Measurements from ENCODE around the gene CCT3.
"Not testable (repeated sequence)": the region's sequence is repeated elsewhere in the genome, so short reads cannot be mapped to it uniquely, and the experiment has no call there.

The CCT3 gene

GRCh38 chr1:156368157-156368658 is 30.1 kb upstream of the CCT3 start:
- no peak for DNase-seq

DNA sequence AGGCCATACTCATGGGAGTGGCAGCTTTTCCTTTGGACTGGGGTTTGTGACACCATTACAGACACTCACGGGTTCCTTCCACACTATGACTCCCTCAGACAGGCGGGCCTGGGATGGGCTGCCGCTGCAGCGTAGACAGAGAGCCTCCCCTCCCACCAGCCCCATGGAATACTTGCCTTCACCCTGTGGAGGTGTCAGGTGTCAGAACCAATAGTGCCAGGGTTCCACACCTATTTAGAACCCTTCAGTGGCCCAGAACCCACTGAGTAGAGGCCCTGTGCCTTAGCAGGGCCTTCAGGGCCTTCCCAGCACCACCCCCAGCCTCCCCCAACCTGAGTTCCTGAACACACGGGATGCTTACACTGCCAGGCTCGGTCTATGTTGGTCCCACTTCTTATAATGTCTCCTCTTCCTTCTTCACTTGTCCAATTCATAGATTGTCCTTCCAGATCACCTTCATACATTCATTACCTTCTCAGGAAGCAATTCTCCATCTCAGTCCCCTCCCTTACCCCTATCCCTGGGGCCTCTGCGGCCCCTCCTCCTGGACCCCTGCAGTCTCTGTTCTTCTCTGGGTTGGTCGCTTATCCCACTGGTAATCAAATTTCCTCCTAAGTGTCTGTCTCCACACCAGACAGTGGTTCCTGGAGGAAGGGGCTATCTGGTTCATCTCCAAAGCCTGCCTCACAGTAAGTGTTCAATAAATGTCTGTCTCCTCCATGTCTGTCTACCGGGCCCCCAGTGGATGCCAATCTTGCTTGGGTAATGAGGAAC is 29.5 kb upstream of the CCT3 start:
- no peak for DNase-seq

- no peak for DNase-seq
Measured at GRCh38 chr1:156366378-156367166, 28.5 kb upstream of the CCT3 start.

DNA sequence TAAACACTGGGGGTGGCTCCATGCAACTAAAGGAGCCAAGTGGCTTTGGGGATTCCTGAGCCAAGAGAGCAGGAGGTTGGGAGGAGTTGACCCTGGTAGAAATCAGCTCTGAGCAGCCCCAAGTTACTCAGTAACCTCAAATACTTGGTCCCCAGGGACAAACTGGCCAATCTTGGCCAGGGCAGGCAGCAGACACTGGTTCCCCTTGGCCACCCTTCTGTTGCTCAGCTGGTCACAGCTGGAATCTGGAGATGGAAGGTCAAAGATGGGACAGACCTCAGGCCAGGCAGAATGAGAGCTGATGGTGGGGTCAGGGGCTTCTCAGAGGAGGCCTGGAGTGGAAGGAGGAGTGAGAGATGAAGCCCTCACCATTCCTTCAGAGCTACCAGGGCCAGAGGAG is 27.7 kb upstream of the CCT3 start:
- no peak for DNase-seq

GRCh38 chr1:156360534-156360933 is 22.4 kb upstream of the CCT3 start:
- no peak for DNase-seq

GRCh38 chr1:156359973-156360372 is 21.9 kb upstream of the CCT3 start:
- no peak for DNase-seq

- DNase-seq = no peak
Measured at GRCh38 chr1:156359249-156359648, 21.2 kb upstream of the CCT3 start.

GRCh38 chr1:156358641-156359040 is 20.5 kb upstream of the CCT3 start:
- no peak for DNase-seq

GRCh38 chr1:156357977-156358376 is 19.9 kb upstream of the CCT3 start:
- DNase-seq = no peak

- no peak for DNase-seq
Measured at GRCh38 chr1:156356875-156357534, 18.9 kb upstream of the CCT3 start.

DNA sequence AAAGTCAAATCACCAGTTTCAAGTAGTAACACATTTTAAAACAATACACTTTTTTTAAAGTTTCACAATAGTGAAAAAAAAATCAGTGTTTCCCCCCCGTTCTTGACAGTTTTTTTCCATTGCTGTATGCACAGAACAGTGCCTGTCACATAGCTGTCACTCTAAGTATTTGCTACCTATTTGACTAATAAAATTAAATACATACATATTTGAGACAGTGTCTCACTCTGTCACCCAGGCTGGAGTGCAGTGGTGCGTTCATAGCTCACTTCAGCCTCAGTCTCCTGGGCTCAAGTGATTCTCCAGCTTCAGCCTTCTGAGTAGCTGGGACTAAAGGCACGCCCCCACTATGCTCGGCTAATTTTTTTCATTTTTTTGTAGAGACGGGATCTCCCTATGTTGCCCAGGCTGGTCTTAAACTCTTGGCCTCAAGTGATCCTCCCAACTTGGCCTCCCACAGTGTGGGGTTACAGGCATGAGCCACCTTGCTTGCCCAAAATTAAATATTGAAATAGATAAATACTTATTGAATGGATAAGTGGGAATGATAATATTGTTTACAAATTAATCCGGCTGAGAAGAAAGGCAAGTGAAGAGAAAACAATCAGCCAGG is 18.3 kb upstream of the CCT3 start:
- no peak for DNase-seq

DNA sequence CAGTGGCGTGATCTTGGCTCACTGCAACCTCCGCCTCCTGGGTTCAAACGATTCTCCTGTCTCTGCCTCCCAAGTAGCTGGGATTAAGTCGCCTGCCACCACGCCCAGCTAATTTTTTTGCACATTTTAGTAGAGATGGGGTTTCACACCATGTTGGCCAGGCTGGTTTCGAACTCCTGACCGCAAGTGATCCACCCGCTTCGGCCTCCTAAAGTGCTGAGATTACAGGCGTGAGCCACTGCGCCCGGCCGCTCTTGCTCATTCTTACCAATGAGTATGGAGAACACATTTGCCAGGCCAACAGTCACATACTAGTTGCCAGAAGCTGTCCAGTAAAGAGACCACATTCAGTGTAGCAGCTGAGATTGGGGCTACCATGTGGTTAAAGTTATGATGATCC is 14.4 kb upstream of the CCT3 start:
- DNase-seq = not testable (repeated sequence)

DNA sequence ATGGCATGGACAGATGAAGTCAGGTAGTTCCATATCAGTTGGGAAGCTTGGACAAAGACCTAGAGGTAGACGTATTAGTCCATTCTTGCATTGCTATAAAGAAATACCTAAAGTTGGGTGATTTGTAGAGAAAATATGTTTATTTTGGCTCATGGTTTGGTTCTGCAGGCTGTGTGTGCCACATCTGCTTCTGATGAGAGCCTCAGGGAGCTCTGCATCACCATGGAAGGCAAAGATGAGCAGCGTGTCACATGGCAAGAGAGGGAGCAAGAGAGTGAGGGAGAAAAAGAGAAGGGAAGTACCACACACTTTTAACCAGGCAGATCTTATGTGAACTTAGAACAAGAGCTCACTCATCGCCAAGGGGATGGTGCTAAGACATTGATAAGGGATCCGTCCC is 9.2 kb upstream of the CCT3 start:
- DNase-seq = no peak

GRCh38 chr1:156346636-156347035 is 8.5 kb upstream of the CCT3 start:
- no peak for DNase-seq

DNA sequence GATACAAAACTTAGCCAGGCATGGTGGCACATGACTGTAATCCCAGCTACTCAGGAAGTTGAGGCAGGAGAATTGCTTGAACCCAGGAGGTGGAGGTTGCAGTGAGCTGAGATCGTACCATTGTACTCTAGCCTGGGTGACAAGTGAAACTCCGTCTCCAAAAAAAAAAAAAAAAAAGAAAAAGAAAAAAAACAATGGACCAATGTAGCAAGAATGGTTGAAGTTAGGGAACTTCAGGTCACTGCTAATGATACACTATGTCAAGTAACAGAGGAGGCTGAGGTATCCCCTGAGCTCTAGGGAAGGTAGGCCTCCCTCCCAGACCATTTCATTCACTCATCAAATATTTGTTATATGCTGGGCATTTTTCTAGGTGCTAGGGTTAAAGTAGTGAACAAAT is 7.9 kb upstream of the CCT3 start:
- not testable (repeated sequence) for DNase-seq

DNA sequence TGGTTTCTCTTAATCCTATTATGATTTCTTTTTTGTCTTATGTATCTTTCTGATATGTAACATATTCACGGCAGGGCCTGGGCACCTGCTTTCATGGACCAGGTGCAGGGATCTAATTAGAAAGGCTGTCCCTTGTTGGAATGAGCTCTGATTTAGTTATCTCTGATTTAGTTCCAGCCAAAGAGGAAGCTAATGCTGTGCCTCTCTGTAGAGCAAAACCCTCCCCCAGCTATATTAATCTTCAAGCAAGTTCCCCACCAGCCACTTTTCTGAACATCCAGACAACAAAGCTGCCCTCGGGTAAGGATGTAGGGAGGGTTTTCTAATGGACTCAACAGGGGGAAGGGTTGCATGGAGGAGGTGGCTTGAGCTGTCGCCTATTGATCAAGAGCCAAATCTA is 6.3 kb upstream of the CCT3 start:
- DNase-seq = no peak

DNA sequence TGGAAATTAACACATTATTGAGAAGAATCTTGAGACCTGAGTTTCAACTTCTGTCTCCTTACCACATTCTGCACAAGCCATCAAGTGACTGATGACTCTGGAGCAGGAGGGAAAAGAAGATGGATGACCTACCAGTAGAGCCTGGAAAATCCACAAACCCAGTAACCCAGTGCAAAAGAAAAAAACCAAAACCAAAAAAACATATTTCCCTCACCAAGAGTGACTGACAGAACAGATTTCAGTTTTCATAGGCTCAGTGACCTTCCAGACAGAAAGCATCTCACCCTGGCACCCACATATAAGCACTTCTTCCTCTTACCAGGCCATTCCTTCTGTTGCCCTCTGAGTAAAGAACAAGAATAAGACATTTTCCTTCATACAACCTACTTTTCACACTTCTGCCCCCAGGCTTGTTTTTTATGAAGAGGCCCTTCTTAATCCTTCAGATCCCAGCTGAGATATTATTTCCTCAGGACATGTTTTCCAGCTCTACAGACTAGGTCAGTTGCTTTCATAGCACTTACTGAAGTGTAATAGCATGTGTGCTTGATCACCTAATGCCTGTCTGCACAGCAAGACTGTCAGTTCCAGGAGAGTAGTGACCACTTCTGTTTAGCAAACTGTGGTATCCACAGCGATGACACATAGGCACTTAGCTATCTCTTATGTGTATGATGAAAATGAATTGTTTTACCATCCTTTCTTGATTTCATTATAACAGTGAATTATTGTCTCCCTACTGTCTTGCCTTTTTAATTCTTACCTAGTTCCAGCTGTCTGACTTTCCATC is 4.3 kb upstream of the CCT3 start:
- DNase-seq = no peak

DNA sequence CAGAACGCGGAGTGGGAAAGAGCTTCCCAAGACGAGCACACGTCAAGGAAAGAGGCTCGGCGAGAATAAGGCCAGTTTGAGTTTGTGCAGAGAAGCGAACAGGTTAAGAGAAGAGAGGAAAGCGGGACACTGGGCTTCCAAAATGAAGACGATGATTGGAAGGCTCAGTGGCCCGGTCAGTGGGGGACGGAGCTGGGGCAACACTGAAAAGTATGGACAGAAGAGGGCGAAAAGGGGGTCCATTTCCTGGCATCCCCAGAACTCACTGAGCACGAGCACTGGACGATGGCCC is 258 bp downstream of the CCT3 start:
- DNase-seq = no peak

- DNase-seq = no peak
Measured at GRCh38 chr1:156337052-156337887, 822 bp downstream of the CCT3 start.

DNA sequence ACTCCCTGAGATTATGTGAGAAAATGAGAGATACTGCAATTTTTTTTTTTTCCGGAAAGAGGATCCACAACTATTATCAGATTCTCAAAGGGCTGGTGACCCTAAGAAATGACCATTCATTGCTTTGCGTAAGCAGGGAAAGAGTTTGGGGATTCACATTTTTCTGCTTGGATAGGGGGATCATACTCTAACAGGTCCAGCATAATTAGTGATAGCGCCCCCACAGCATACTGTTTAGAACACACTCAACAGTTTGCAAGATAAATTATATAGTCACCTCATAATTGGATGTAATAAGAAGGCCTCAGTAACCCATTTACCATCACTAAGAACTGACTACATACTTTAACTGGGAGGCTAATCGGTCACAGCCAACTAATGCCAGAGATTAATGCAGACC is 1.9 kb downstream of the CCT3 start:
- DNase-seq = no peak

GRCh38 chr1:156323179-156323578 is 14.9 kb downstream of the CCT3 start:
- DNase-seq = not testable (repeated sequence)

GRCh38 chr1:156320560-156320959 is 17.5 kb downstream of the CCT3 start:
- no peak for DNase-seq

Measured in GOT3 (cell line).